HG02943 (cell line): Measurements from ENCODE around the gene FAM3B.

Experiments used
- ATAC-seq: cut with Tn5 transposase; IDR thresholded peaks from one replicate; pipeline ENCODE4 v1.9.1; 2021; ENCODE audit warnings: mild to moderate bottlenecking, low read depth, moderate library complexity; ENCODE audit not compliant: unreplicated experiment

The FAM3B gene

DNA sequence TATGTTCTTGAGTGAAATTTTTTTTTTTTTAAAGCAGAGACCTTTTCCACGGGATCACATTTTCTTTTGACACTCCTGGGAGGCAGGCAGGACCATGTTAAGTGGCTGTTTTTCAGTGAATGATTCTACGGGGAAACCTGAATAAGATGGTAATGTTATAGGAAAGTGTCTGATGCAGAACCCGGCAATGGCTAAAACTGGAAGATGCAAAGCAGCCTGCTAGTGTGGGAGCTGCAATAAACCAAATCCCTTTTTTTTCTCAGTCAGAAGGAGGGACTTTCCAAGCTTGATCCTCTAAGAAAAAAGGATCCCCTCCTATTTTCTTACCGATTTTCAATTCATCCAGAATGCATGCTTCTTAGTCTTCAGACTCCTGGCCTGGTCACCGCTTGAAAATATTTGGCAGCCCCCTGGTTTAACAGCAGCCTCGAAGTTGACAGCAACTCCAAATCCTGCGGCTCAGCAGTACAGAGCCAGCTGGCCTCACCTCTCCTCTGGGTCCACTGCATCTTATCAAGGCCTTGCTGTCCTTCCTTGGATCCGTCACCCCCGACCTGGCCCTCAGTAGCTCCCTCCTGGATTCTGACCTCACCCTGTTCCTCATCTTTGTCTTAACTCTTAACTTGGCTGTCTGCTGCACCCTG lies 50.8 kb downstream of the FAM3B start:
- no peak for ATAC-seq

DNA sequence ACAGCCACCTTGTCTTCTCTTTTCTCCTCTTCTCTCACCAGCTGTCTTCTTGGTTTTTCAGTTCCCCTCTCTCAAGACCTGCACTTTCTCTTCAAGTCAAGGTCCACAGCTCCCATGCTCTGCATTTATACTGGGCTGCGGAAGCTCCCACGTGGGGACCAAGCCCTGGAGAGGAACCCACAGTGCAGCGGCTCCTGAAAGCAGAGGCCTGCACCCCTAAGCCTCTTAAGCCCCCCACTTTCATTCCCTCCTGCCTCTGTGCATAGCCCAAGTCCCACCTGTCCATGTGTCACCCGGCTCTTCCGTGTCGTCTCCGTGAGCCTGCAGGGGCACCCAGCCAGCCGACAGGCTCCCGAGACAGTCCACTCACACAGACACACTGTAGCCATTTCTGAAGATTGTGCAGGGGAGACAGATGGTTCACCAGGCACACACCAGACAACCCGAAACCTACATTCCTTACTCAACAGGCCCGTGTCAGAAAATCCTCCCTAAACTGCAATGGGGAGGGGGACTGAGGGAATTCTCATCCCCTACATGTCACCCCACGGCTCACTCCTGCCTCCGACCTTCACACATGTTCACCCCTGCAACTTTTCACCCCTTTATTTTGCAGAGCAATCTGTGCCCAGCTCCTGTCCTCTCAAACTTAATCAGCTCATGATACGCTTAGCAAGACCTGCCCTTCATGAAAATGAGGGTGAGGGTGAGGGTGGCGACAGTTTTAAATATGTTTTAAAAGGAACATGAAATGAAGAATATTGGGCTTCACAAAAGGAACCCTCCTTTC lies 51.5 kb downstream of the FAM3B start:
- ATAC-seq, result peak; percentile 56

DNA sequence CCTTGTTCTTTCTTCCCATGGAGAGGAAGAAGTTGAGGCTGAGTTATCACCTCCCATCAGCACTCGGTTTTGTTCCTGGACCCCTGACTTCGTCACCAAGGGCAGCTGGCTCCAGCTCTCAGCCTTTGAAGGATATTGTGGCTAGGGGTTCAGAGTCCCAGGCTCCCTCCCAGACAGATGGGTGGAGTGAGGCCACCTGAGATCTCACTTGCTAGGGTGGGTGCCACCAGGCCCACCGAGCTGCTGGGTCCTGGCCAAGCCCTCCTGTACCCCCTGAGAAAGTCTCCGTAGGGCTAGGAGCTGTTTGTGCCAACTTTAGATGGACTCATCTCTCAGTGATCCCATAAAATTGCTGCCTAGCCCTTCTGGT lies 52.1 kb downstream of the FAM3B start:
- ATAC-seq, result no peak

DNA sequence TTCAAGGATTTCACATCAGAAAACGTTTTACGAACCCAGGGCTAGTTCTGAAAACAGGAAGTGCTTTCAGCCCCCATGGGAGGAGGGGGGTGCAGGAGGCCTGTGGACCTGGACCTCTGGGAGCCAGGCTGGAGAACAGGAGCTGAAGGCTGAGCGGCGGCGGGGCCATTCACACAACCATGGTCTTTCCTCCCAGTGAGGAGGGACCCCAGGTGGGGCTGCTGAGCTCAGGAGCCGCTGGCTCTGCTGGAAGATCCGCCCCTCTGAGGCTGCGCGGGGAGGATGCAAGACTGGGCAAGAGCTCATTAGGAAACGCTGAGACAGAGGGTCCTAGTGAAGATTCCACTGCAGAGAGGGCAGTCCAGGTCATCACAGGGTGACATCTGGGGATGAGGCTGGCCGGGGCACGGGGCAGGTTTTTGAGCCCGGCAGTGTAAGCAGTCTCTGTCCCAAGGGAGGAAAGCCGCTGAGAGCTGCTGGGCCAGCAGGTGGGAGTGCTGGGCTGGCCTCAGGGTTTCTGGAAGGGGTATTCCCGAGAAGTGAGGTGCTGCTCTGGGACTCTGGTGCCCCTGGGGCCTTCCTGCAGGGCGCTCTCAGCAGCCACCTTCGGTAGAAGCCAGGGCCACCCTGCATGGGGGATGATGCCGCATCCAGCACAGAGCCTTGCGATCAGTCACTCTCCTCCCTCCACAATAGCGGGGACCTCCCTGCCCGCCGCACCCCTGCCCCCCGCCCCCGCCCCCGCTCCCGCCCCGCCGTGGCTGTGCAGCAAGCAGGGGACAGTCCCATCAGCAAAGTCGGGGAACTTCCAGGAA lies 52.7 kb downstream of the FAM3B start:
- no peak for ATAC-seq

DNA sequence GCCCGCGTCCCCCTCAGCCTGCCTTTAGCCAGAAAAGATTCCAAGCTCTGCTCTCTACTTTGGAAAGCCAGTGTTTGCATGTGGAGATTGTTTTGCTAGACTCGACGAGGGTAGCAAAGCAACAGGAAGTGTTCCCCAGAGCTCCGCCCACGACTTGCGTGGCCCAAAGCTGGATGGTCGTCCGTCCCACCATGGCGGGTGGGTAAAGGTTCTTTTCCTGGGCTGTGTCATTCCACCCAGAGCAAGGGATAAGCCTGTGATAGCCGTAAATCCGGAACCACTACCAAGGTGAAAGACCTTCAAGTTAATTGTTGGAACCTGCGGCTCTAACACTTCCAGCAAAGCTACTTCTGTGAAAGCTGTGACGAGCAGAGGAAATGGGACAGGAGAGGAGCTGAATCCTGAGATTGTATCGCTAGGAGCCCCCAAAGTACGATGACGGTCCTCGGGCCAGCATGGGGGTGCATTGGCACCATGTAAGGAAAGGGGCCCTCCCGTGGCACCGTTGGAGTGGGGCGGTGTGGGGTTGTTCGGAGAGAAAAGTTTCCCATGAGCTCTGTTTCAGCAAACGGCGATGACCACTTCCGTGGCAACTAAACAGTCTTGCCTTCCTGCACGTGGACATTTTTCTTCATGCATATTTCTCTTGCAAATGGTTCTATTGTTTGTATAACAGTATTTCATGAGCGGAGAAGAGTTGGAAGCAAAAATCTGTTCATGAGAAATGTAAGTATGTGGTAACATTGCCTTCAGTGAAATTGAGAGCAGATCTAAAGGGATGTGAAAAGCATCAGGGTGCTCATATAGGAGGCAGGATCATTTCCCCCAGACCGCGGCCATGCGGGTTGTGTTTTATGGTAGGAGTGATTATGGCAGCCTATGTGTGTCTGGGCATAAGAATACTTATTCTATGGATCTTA lies 53.6 kb downstream of the FAM3B start:
- no peak for ATAC-seq

DNA sequence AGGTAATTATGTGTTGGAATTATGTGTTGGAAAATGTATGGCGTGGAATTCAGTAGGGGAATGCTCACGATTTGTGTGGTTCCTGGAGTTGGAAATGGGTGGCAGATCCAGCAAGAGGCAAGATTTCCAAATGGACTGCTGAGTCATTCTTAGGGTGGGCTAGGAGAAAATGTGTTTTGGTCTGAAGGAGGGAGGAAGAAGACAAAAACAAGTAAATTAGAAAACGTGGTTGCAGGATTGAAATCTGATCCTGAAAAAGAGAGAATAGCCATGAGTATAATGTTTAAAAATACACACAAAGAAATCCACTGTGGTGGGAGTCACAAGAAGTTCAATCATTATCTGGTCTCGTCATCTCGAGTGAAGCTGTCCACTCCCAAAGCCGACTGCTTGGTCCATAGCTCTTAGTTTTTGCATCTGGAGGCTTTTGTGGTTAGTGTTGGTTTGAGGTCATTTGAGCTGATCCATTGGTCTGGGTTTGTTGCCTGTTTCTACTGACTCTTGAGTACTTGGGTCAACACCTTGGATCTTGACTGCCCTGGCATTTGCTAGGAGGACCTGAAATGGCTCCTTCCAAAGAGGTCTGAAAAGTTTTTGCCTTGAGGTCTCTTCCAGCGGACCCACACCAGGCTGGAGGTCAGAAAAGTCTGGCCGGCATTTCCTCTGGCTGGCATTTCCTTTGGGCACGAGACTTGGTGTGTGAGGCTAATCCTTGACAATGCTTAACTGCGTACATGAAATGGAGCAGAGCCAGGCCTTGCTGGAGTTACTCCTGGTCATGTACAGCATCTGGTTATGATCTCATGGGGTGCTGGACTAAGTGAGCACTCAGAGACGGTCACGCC lies 54.5 kb downstream of the FAM3B start:
- ATAC-seq, result no peak

DNA sequence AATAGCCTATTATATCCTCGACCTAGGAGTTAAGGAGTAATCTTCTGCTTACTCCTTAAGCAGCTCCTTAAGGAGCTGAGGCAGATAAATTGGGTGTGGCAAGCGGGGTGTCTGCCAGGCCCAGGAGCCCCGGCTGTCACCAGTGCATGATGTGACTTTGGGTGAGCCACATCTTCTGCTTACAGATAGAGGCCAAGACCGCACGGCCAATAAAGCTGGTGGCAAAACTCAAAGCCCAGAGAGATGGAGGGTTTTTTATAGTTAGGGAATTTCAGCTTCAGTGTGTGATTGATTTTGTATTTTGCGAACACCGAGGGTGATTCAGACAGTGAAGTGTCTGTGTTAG lies 55.1 kb downstream of the FAM3B start:
- ATAC-seq, result no peak

DNA sequence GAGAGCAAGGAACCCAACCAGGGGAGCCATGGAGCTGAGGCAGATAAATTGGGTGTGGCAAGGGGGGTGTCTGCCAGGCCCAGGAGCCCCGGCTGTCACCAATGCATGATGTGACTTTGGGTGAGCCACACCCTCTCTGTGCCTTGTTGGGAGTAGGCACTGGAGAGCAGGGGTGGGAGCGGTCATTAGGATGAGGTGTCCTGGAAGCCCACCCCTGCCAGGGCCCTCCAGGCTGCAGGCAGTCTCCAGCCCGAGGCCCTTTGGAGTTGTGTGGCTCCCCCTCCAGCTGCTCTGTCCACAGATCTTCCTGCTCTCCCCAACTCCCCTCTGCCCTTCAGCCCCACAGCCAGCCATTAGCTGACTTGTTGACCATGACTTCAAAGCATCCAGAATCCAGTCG lies 56.7 kb downstream of the FAM3B start:
- ATAC-seq, result no peak

DNA sequence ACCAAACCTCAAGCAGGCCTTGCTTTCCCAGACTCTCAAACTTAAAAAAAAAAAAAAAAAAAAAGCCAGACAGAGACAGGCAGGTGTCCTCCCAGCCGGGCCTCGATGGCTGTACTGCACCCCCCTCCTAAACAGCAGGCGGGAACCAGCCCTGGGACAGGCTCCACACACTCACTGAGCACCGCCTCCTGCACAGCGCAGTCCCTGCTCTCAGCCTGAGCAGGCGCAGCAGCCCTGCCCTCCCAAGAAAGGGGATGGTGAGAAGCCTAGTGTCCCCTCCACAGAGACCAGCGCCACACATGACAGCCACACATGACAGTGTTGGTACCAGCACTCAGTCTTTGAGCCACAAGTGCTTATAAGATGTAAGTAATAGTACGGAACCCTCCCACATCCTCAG lies 57.2 kb downstream of the FAM3B start:
- no peak for ATAC-seq

DNA sequence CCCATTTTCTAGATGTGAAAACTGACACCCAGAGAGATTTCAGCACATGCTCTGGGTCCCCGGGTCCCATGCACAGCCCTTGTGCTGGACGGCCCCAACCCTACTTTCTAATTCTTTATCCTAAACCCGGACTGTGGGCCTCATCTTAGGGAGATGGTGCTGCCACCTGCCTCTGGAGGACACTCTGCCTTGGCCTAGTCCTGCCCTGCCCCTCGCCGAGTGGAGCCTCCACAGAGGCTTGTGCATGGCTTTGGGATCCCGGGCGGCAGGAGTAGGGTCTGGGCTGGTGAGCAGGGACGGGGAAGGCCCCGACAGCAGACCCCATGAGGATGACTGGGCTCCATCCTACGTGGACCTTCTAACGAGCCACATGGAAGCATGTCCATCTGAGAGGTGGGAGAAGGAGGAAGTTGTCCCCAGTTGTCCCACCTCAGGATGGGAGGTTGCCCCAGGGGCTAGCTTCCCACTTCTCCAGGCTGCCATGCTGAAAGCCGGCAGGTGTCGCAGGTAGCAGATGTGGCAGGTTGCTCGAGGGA lies 57.6 kb downstream of the FAM3B start:
- ATAC-seq, result no peak

DNA sequence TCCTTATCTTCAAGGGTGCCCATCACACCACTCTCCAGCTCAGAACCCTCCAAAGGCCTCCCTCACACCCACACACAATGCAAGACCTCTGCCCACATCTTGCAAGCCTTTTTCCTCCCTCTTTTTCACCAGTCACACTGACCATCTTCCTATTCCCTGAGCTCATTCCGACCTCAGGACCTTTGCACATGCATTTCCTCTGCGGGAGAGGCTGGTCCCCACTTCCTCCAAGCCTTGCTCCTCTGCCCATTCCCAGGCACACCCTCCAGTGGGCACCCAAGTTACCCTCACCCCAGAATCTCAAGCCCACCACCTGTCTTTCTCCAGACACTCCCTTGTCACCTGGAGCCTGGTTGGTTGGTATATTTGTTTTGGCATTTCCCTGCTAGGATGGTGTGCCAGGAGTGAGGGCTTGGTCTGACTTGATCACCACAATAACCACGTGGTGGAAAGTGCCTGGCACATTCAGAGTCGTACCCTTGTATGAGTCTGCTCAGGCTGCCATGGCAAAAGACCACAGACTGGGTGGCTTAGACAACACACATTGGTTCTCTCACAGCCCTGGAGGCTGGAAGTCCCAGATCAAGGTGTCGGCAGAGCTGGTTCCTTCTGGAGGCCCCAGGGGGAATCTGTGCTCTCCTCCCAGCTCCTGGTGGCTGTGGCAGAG lies 58.4 kb downstream of the FAM3B start:
- no peak for ATAC-seq

DNA sequence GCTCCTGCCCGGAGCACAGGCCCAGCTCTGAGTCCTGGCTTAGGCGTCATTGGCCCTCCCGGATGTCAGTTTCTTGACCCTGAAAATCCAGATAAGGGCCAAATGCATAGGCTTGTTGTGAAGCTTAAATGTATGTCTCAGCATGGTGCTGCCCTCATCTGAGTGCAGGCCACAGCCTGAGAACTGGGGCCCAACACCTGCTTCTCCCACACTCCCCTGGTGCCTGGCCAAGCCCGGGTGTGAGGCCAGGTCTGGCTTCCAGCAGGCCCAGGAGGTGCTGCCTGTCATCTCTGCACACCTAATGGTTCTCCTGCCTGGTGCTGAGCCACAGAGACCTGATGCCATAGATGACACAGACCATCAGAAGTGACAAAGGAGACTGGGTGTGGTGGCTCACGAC lies 59.3 kb downstream of the FAM3B start:
- ATAC-seq, result no peak

DNA sequence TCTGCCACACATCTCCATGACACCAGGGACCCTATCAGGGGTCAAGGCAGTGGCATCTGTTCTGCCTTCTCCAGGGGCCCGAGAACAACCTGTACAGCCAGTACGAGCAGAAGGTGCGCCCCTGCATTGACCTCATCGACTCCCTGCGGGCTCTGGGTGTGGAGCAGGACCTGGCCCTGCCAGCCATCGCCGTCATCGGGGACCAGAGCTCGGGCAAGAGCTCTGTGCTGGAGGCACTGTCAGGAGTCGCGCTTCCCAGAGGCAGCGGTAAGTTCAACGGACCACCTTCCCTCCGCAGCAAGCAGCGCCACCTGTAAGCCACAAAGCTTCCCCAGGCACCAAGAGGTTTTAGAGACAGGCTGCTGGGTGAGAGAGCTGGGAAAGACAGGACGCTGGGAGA lies 61.1 kb downstream of the FAM3B start:
- ATAC-seq, result no peak

DNA sequence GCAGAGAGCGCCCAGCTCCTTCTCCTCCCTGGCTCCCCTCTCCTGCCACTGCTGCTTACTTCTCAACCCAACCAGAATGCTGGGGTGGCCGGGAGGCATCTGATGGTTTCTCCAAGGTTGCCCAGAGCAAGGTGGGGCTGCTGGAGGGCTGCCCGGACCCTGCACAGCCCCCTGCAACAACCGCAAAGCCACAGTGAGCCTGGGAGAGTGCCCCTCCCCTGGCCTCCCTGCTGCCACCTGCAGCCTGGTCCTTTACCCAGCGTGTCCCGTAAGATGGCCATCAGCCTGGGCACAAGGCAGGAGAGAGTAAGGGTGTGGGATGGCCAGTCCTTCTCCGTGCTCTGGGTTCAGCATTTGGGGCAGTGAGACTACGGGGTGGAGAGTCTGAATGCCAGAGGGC lies 62.2 kb downstream of the FAM3B start:
- no peak for ATAC-seq

DNA sequence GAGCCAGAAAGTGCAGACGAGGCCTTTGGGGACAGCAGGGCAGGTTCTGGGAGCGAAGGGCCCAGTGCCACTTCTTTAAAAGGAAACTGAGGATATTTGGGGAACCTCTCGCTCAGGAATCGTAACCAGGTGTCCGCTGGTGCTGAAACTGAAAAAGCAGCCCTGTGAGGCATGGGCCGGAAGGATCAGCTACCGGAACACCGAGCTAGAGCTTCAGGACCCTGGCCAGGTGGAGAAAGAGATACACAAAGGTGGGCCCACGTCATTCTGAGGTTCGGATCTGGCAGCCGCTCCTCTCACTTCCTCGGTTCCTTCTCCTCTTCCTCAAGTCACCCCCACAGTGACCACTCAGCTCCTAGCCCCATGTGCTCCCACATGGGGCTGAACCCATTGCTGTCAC lies 63.3 kb downstream of the FAM3B start:
- ATAC-seq, result no peak

DNA sequence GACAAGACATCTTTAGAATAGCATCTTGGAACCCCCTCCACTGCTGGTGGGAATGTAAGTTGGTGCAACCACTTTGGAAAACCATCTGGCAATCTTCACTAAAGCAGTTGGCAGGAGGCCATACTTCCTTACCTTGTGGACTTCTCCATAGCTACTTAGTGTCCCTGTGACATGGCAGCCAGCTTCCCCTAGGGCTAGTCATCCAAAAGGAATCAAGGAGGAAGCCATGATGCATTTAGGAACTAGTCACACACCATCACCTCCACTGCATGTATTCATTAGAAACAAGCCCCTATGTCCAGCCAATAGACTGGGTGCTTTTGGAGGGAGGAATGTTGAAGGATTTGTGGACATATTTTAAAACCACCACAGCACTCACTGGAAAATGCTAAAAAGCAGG lies 65.1 kb downstream of the FAM3B start:
- no peak for ATAC-seq

DNA sequence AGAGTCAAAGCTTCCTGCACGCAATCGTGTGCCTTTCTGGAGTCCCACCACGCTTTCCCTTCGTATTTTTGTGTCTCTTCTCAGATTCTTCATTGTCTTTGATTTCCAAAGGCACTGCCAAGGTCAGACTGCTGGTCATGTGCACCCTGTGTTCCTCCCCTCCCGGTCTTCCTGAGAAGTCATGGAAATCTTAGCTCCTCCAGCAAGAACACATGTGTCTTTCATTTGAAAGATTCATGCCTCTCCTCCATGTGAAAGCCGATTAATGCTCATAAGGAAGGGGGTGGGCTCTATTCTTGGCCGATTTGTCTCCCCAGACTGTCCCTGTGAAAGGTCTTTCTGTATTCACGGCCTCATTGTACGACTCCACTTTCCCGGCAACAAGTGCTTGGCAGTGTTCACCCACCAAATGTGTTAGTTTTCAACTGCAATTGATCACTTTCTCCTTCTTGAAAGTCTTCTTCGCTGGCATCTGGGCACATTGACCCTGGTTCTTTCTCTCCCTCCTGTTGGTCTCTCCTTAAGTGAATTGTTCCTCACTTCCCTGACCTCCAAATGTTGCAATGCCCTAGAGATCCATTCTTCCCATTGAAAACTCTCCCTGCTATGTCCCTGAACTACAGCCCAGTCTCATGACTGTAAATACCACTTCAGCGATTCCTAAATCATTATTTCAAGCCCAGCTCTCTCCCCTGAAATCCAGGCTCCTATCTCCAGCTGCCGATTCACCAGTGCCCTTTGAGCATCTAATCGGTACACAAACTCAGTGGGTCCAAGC lies 70.6 kb downstream of the FAM3B start:
- ATAC-seq, result no peak

DNA sequence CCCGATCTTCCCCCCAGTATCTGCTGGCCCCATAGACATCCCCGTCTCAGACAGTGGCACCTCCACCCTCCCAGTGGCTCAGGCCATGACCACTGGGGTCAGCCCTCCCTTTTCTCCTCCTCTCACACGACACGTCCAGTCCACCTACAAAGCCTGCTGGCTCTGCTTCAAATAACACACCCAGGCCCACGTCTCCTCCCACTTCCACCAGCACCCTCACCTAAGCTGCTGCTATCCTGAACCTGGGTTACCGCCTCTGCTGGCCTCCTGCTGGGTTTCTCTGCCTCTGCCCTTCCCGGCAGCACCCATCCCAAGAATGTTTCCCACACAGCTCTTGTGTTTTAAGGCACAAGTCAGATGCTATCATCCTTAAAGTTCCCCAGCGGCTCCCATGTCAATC lies 71.2 kb downstream of the FAM3B start:
- ATAC-seq, result no peak
